Measurements from ENCODE around the gene TAF1B. TPM values are rescaled to one million over a fixed set of nuclear protein-coding genes. Genes with fewer than 3 reads are reported as not detected.
A peak's percentile ranks its signal among the peaks of the same experiment; 100 is the strongest.

The TAF1B gene
- total RNA-seq, 2 experiments from 2014 or later, result 22.3 to 22.4 TPM

DNA sequence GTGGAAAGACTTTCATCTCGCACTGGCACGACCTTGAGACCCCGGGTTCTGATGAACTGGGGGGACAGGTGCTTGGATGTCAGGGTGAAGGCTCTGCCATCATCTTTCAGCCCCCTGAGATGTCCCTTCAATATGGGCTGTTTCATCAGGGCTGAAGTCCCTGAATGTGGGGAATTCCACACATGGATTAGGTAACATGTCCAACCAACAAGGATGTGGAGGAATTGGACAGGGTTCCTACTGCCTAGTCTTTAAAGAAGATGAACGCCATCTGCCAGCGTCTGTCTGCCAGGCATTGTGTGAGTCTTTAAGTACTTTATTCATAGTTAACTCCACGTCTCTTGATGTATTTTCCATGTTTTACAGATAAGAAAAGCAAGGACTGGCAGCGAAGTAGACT is 102.3 kb downstream of the TAF1B start:
- Mint-ChIP-seq H3K27me3 (peaks cover 30% of the 10 kb centered on the region), H3K27ac (no peak overlapping the region), H3K4me3 (no peak overlapping the region), H3K36me3 (ENCODE audit: low read depth) (no peaks in the 10 kb centered on the region), H3K4me1 (ENCODE audit: low read depth) (no peaks in the 10 kb centered on the region), H3K9me3 (no peaks in the 10 kb centered on the region)
- TF ChIP-seq, protein P1, sequence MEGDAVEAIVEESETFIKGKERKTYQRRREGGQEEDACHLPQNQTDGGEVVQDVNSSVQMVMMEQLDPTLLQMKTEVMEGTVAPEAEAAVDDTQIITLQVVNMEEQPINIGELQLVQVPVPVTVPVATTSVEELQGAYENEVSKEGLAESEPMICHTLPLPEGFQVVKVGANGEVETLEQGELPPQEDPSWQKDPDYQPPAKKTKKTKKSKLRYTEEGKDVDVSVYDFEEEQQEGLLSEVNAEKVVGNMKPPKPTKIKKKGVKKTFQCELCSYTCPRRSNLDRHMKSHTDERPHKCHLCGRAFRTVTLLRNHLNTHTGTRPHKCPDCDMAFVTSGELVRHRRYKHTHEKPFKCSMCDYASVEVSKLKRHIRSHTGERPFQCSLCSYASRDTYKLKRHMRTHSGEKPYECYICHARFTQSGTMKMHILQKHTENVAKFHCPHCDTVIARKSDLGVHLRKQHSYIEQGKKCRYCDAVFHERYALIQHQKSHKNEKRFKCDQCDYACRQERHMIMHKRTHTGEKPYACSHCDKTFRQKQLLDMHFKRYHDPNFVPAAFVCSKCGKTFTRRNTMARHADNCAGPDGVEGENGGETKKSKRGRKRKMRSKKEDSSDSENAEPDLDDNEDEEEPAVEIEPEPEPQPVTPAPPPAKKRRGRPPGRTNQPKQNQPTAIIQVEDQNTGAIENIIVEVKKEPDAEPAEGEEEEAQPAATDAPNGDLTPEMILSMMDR (IDR thresholded peaks at IDR 0.05), result no peak
- intact Hi-C loops (cut with micrococcal nuclease), result no loop called here
- no peak for DNase-seq
- ATAC-seq, result no peak
- CTCF ChIA-PET, result interaction anchor here (1.1 kb wide), 1 partner anchor 102 kb away, joined by 3 read pairs; no protein-coding TSS in a partner anchor
- POLR2A ChIA-PET, result interaction anchor here (1.7 kb wide), 1 partner anchor 10 kb away, joined by 3 read pairs; no protein-coding TSS in a partner anchor

DNA sequence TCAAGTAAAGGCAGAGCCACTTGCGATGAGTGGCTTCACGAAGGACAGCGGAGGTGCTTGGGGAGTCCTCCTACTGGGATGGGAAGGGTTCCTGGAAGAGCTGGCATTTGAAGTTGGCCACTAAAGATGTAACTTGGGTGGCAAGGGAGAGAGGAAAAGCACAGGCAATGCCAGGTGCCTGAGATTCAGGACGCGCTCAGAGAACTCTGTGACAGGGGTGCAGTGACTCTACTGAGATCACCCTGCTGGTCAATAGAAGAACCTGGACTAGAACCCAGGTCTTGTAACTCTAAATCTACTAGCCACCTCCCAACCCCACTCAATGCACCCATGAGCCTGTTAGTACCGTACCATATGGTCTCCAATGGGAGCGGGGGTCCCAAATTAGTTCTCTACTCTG is 102.8 kb downstream of the TAF1B start:
- no peak for DNase-seq
- no peaks in the 10 kb centered on the region for H3K9me3 Mint-ChIP-seq
- H3K4me1 Mint-ChIP-seq (ENCODE audit: low read depth), result no peaks in the 10 kb centered on the region
- H3K4me3 Mint-ChIP-seq, result no peak overlapping the region
- ATAC-seq, result no peak
- intact Hi-C loops (cut with micrococcal nuclease), result no loop called here
- TF ChIP-seq, protein P1 (IDR thresholded peaks at IDR 0.05), result no peak
- H3K27me3 Mint-ChIP-seq, result peaks cover 30% of the 10 kb centered on the region
- no peaks in the 10 kb centered on the region for H3K36me3 Mint-ChIP-seq (ENCODE audit: low read depth)
- ChIA-PET CTCF (no interaction called here), POLR2A (no interaction called here)
- no peak overlapping the region for H3K27ac Mint-ChIP-seq

DNA sequence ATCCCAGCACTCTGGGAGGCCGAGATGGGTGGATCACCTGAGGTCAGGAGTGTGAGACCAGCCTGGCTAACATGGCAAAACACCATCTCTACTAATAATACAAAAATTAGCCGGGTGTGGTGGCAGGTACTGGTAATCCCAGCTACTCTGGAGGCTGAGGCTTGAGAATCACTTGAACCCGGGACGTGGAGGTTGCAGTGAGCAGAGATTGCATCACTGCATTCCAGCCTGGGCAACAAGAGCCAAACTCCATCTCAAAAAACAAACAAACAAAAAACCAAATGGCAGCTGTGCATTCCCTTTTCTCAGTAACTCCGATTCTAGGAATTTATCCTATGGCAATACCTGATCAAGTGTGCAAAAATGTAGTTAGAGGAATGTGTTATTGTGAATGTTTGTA is 103.5 kb downstream of the TAF1B start:
- H3K27ac Mint-ChIP-seq, result no peak overlapping the region
- no peak for ATAC-seq
- no peaks in the 10 kb centered on the region for H3K9me3 Mint-ChIP-seq
- H3K4me3 Mint-ChIP-seq, result no peak overlapping the region
- no peaks in the 10 kb centered on the region for H3K4me1 Mint-ChIP-seq (ENCODE audit: low read depth)
- DNase-seq, result no peak
- H3K36me3 Mint-ChIP-seq (ENCODE audit: low read depth), result no peaks in the 10 kb centered on the region
- TF ChIP-seq, protein P1 (IDR thresholded peaks at IDR 0.05), result no peak
- intact Hi-C loops (cut with micrococcal nuclease), result no loop called here
- CTCF ChIA-PET, result interaction anchor here (1.5 kb wide), 1 partner anchor 38 kb away, joined by 7 read pairs; no protein-coding TSS in a partner anchor
- peaks cover 30% of the 10 kb centered on the region for H3K27me3 Mint-ChIP-seq
- POLR2A ChIA-PET, result interaction anchor here (0.6 kb wide), 1 partner anchor 407 kb away, joined by 3 read pairs; no protein-coding TSS in a partner anchor

DNA sequence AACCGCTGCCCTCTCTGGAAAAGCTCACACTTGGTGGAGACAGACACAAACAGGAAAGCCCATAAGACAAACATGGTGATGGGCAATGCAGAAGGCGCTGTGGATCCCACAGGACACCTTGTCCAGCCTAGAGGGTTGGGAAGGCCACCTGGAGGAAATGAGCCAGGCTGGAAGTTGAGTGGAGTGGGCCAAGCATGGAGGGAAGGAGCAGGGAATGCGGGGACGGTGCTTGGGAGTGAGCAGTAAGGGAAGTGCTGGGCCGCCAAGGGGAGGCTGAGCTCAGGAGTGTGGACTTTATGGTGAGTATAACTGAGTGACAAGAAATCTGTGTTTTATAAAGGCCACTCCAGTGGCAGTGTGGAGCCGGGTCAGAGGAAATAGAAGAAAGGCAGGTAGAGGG is 105.4 kb downstream of the TAF1B start:
- H3K36me3 Mint-ChIP-seq (ENCODE audit: low read depth), result no peaks in the 10 kb centered on the region
- H3K4me1 Mint-ChIP-seq (ENCODE audit: low read depth), result peaks cover 2% of the 10 kb centered on the region
- intact Hi-C loops (cut with micrococcal nuclease), result no loop called here
- H3K27ac Mint-ChIP-seq, result no peak overlapping the region
- DNase-seq, result no peak
- ChIA-PET CTCF (interaction anchor here (0.6 to 1.6 kb wide), 4 partner anchors 10 to 135 kb away, joined by 3 to 5 read pairs (median 4); no protein-coding TSS in a partner anchor), POLR2A (no interaction called here)
- TF ChIP-seq, protein P1 (IDR thresholded peaks at IDR 0.05), result no peak
- H3K9me3 Mint-ChIP-seq, result no peaks in the 10 kb centered on the region
- ATAC-seq, result no peak
- peaks cover 44% of the 10 kb centered on the region for H3K27me3 Mint-ChIP-seq
- H3K4me3 Mint-ChIP-seq, result no peak overlapping the region

DNA sequence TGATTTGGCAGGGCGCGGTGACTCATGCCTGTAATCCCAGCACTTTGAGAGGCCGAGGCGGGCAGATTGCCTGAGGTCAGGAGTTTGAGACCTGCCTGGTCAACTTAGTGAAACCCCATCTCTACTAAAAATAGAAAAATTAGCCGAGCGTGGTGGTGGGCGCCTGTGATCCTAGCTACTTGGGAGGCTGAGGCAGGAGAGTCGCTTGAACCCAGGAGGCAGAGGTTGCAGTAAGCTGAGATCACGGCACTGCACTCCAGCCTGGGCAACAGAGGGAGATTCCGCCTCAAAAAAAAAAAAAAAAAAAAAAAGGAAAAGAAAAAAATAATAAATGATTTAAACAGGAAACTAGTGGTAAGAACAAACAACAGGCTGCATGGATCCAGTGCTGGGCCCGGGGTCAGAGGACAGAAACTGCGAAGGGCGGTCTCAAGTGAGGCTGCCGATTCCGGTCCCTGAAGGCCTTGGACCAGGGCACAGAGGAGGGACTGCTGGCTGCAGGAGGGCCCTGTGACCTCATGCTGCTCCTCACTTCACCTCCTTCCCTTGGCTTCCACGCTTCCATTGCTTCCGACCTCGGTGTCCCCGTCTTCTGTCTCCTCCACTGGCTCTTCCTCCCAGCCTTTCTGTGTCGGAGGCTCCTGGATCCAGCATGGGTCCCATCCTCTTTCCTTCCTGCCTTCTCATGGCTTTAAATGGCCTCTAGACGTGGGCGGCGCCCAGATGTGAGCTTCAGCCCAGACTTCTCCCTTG is 106.1 kb downstream of the TAF1B start:
- H3K4me3 Mint-ChIP-seq, result peak overlapping the region; percentile 65

More for the DNA sequence above, 106.1 kb downstream of the TAF1B start:
- no peaks in the 10 kb centered on the region for H3K9me3 Mint-ChIP-seq
- peaks cover 47% of the 10 kb centered on the region for H3K27me3 Mint-ChIP-seq
- H3K36me3 Mint-ChIP-seq (ENCODE audit: low read depth), result no peaks in the 10 kb centered on the region
- H3K4me1 Mint-ChIP-seq (ENCODE audit: low read depth), result peaks cover 2% of the 10 kb centered on the region
- intact Hi-C loops (cut with micrococcal nuclease), result no loop called here
- ATAC-seq (no peak), DNase-seq (no peak)
- TF ChIP-seq, protein P1 (IDR thresholded peaks at IDR 0.05), result no peak
- POLR2A ChIA-PET, result no interaction called here
- CTCF ChIA-PET, result interaction anchor here (0.9 to 1.6 kb wide), 3 partner anchors 35 to 135 kb away, joined by 3 to 5 read pairs (median 4); no protein-coding TSS in a partner anchor
- H3K27ac Mint-ChIP-seq, result no peak overlapping the region

Measured in activated CD8-positive, alpha-beta T cell treated with anti-CD3 and anti-CD28 coated beads for 36 hours (primary cell).